H1 (cell line): Measurements from ENCODE around the gene CCDC63. TPM values are rescaled to one million over a fixed set of nuclear protein-coding genes. Genes with fewer than 3 reads are reported as not detected.
A peak's percentile ranks its signal among the peaks of the same experiment; 100 is the strongest.

Experiments
- CTCF ChIA-PET: fragments of 300-600 bp; sonication (Branson Sonifier 250); formaldehyde crosslinking; loops from one replicate; lab custom pipeline; 2021; ENCODE audit not compliant: partially characterized antibody; lab: Charles Lee
- POLR2A ChIA-PET: fragments of 300-600 bp; sonication (Branson Sonifier 250); formaldehyde crosslinking; loops from one replicate; lab custom pipeline; 2021; ENCODE audit warnings: inconsistent platforms; ENCODE audit not compliant: partially characterized antibody; lab: Charles Lee
- DNase-seq, 2 experiments: peaks; one replicate each; pipeline versions ENCODE4 v3.0.0 to v3.0.0-alpha.2; 2010 to 2022; ENCODE audit warnings: low spot score in 2 of 2, low read depth in 1 of 2, mixed read lengths in 1 of 2
- FAIRE-seq: peaks from 2 replicates; lab custom pipeline; 2011; peaks lifted over from hg19 to GRCh38; lab: Jason Lieb, UNC
- H2AFZ ChIP-seq: 2 replicates; pipeline ENCODE4 v1.8.1; 2012; ENCODE audit warnings: low read length, inconsistent platforms
- H2AK5ac ChIP-seq: 2 replicates; pipeline ENCODE4 v1.6.1; 2013; ENCODE audit warnings: low read depth, low read length
- H2BK120ac ChIP-seq: replicated peaks from 2 replicates; pipeline ENCODE3; 2013; ENCODE audit warnings: low read depth, low read length, inconsistent platforms
- H2BK12ac ChIP-seq: 2 replicates; pipeline ENCODE4 v1.6.1; 2013; ENCODE audit warnings: low read depth, low read length
- H2BK15ac ChIP-seq: 2 replicates; pipeline ENCODE4 v1.6.1; 2013; ENCODE audit warnings: low read length
- H2BK20ac ChIP-seq: 2 replicates; pipeline ENCODE4 v1.6.1; 2013; ENCODE audit warnings: low read length
- H2BK5ac ChIP-seq: 2 replicates; pipeline ENCODE4 v1.6.1; 2013; ENCODE audit warnings: low read depth, low read length
- H3K14ac ChIP-seq: 2 replicates; pipeline ENCODE4 v1.6.1; 2013; ENCODE audit warnings: inconsistent platforms; ENCODE audit not compliant: insufficient read length
- H3K18ac ChIP-seq: 2 replicates; pipeline ENCODE4 v1.6.1; 2013; ENCODE audit warnings: low read length; ENCODE audit errors: extremely low read depth
- H3K23ac ChIP-seq: 2 replicates; pipeline ENCODE4 v1.6.1; 2013; ENCODE audit warnings: inconsistent platforms; ENCODE audit not compliant: insufficient read length
- H3K23me2 ChIP-seq: 2 replicates; pipeline ENCODE4 v1.6.1; 2013; ENCODE audit warnings: low read depth, low read length
- H3K27ac ChIP-seq: 2 replicates; pipeline ENCODE4 v1.6.1; 2011; ENCODE audit warnings: low read depth, low read length, inconsistent platforms
- H3K27me3 ChIP-seq, 4 experiments: replicated peaks in 1 of 4; 1 replicate in 1 of 4; 2 replicates in 3 of 4; pipeline versions ENCODE4 v1.6.1 to v1.8.1; 2011 to 2013; ENCODE audit warnings: low read length in 3 of 4, mild to moderate bottlenecking in 3 of 4, inconsistent platforms in 2 of 4, mixed read lengths in 2 of 4, moderate library complexity in 1 of 4; ENCODE audit not compliant: control insufficient read depth in 3 of 4, insufficient read depth in 3 of 4; ENCODE audit errors: extremely low read depth in 1 of 4
- H3K36me3 ChIP-seq, 4 experiments: 2 replicates each; pipeline versions ENCODE4 v1.6.1 to v1.8.1; 2011 to 2013; ENCODE audit warnings: mild to moderate bottlenecking in 4 of 4, low read length in 3 of 4, moderate library complexity in 2 of 4, control low read depth in 1 of 4, inconsistent platforms in 1 of 4; ENCODE audit not compliant: insufficient read depth in 4 of 4, control insufficient read depth in 2 of 4
- H3K4ac ChIP-seq: replicated peaks from 2 replicates; pipeline ENCODE3; 2013; ENCODE audit warnings: low read length, low read depth, mixed read lengths, inconsistent platforms; ENCODE audit not compliant: insufficient read length
- H3K4me1 ChIP-seq, 4 experiments: replicated peaks in 1 of 4; 1 replicate in 1 of 4; 2 replicates in 3 of 4; pipeline versions ENCODE4 v1.6.1 to v1.8.1; 2011 to 2013; ENCODE audit warnings: low read length in 3 of 4, inconsistent platforms in 2 of 4, mixed read lengths in 1 of 4; ENCODE audit not compliant: insufficient read depth in 4 of 4, control insufficient read depth in 3 of 4
- H3K4me2 ChIP-seq, 2 experiments: 2 replicates each; pipeline versions ENCODE4 v1.6.1 to v1.8.1; 2011 to 2013; ENCODE audit warnings: low read depth in 2 of 2, low read length in 2 of 2, control low read depth in 1 of 2, inconsistent platforms in 1 of 2, mild to moderate bottlenecking in 1 of 2; ENCODE audit not compliant: insufficient read depth in 1 of 2
- H3K4me3 ChIP-seq, 4 experiments: fragments of 200-600, 300-600 bp in 1 of 4; sonication (generic), shearing (Covaris generic), sonication (Bioruptor Twin) in 1 of 4; 2 replicates each; pipeline versions ENCODE4 v1.5.1 to v1.8.1; 2011 to 2016; ENCODE audit warnings: low read length in 4 of 4, low read depth in 3 of 4, control low read depth in 2 of 4, inconsistent platforms in 2 of 4, mild to moderate bottlenecking in 2 of 4, mixed read lengths in 1 of 4, moderate library complexity in 1 of 4; ENCODE audit not compliant: insufficient read depth in 2 of 4; ENCODE audit errors: extremely low read depth in 1 of 4
- H3K56ac ChIP-seq: replicated peaks from 2 replicates; pipeline ENCODE3; 2013; ENCODE audit warnings: low read depth, mild to moderate bottlenecking, mixed read lengths, low read length, inconsistent platforms; ENCODE audit not compliant: insufficient read length
- H3K79me1 ChIP-seq: 2 replicates; pipeline ENCODE4 v1.6.1; 2013; ENCODE audit warnings: low read depth, low read length, control low read depth
- H3K79me2 ChIP-seq, 2 experiments: 2 replicates each; pipeline versions ENCODE4 v1.6.1 to v1.8.1; 2012 to 2013; ENCODE audit warnings: low read length in 2 of 2, mild to moderate bottlenecking in 2 of 2, inconsistent platforms in 1 of 2; ENCODE audit not compliant: insufficient read depth in 2 of 2, control insufficient read depth in 1 of 2
- H3K9ac ChIP-seq, 4 experiments: replicated peaks in 1 of 4; 1 replicate in 1 of 4; 2 replicates in 3 of 4; pipeline versions ENCODE4 v1.6.1 to v1.8.1; 2011 to 2013; ENCODE audit warnings: low read depth in 3 of 4, low read length in 3 of 4, control low read depth in 2 of 4, mild to moderate bottlenecking in 2 of 4, moderate library complexity in 2 of 4, inconsistent platforms in 1 of 4; ENCODE audit errors: extremely low read depth in 1 of 4
- H3K9me3 ChIP-seq, 2 experiments: 2 replicates each; pipeline versions ENCODE4 v1.6.1 to v1.8.1; 2012 to 2013; ENCODE audit warnings: mild to moderate bottlenecking in 2 of 2, moderate library complexity in 2 of 2, control low read depth in 1 of 2, inconsistent platforms in 1 of 2, low read depth in 1 of 2, low read length in 1 of 2, mixed read lengths in 1 of 2; ENCODE audit not compliant: insufficient read depth in 2 of 2
- H4K20me1 ChIP-seq, 2 experiments: replicated peaks in 1 of 2; 2 replicates each; pipeline versions ENCODE3 to v1.8.1; 2011 to 2013; ENCODE audit warnings: inconsistent platforms in 2 of 2, low read length in 2 of 2, mild to moderate bottlenecking in 1 of 2; ENCODE audit not compliant: insufficient read depth in 2 of 2, control insufficient read depth in 1 of 2
- H4K5ac ChIP-seq: 2 replicates; pipeline ENCODE4 v1.6.1; 2013; ENCODE audit warnings: low read length, low read depth, mixed read lengths, inconsistent platforms; ENCODE audit not compliant: insufficient read length
- H4K8ac ChIP-seq: 2 replicates; pipeline ENCODE4 v1.8.0; 2013; ENCODE audit warnings: mild to moderate bottlenecking, moderate library complexity, low read length, inconsistent platforms; ENCODE audit not compliant: insufficient read depth; ENCODE audit errors: extremely low read depth
- H4K91ac ChIP-seq: replicated peaks from 2 replicates; pipeline ENCODE3; 2013; ENCODE audit warnings: low read length, mixed read lengths, inconsistent platforms; ENCODE audit not compliant: insufficient read length
- KDM1A ChIP-seq: fragments of 200-600, 300-600 bp; sonication (generic); IDR thresholded peaks from 2 replicates; pipeline ENCODE4 v1.7.1; 2016; ENCODE audit warnings: mild to moderate bottlenecking, low read length, borderline replicate concordance
- POU5F1 ChIP-seq: IDR thresholded peaks from 2 replicates; pipeline ENCODE4 v1.6.1; 2011; ENCODE audit warnings: low read depth, mild to moderate bottlenecking, low read length, moderate library complexity
- SRF ChIP-seq: IDR thresholded peaks from 2 replicates; pipeline ENCODE4 v1.6.1; 2011; ENCODE audit warnings: mild to moderate bottlenecking, low read depth, low read length, moderate library complexity
- WGBS, 2 experiments: shearing (Covaris generic) in 1 of 2; methylation state at CpG; one replicate each; pipeline versions ENCODE4 v1.1.6 to v1.1.7; 2013 to 2015; ENCODE audit warnings: low lambda C conversion rate in 2 of 2, mixed read lengths in 2 of 2, inconsistent platforms in 1 of 2, low coverage in 1 of 2, missing lambda C conversion rate in 1 of 2; ENCODE audit not compliant: insufficient replicate concordance in 2 of 2, insufficient coverage in 1 of 2, insufficient read length in 1 of 2; ENCODE audit errors: extremely low coverage in 1 of 2, missing lambda C conversion rate in 1 of 2; 5-methylcytosine and 5-hydroxymethylcytosine counted together
- polyA plus RNA-seq, 7 experiments: library from polyadenylated mRNA; depleted of rRNA in 3 of 7; stranded (reverse) in 5 of 7; unstranded in 2 of 7; fragments of >200 nt in 5 of 7; fragments of 200-250 nt in 2 of 7; gene quantifications; 1 replicate in 5 of 7; 2 replicates in 1 of 7; 4 replicates in 1 of 7; pipeline versions ENCODE4 v1.2.1 to v1.2.3, GENCODE V29; 2011 to 2013; ENCODE audit warnings: missing spikeins in 2 of 7, mixed read lengths in 2 of 7
- total RNA-seq: library from RNA; stranded (reverse); fragmentation: NEBNext Ultra II Directional; extraction: Animal tissue kit (Norgen Biotek cat#: 25700); gene quantifications from 2 replicates; pipeline ENCODE4 v1.2.1, GENCODE V29; 2021

Gene CCDC63
- total and polyA plus RNA-seq, 2 of the 8 experiments (the other 6 are each of a cell fraction or from before 2014, with no cell fraction given) = 0.42 to 0.93 TPM

DNA sequence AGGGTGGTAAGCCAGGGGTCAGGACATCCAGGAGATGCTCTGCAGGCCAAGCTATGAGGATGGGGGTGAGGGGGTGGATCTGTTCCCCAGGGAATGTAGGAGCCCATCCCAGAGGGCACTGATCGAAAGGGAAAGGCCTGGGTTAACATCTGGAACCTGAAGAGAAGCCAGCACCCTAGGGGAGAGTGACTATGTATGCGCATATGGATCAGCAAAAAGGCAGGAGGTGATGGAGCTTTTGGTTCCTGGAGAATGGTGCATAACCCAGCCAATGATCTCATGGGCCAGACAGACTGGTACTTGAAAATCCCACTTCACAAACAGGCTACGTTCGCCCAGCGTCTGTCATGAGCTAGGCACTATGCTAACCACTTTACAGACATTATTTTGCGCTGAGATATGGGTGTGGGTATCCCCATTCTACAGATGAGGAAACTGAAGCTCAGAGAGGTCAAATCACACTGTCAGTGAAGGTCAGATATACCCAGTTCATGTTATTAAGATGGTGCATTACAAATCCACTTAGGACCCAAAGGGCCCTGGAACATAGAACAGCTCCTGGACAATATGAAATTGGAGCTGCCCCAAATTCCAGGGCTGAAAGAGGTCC lies 1.6 kb downstream of the CCDC63 start:
- Histone ChIP-seq H2BK5ac (no peak overlapping the region), H3K79me1 (no peaks in the 10 kb centered on the region), H2BK12ac (no peak overlapping the region), H2AFZ (no peak overlapping the region), H3K56ac (no peak overlapping the region), H3K27ac (no peak overlapping the region), H3K27me3 (peaks cover 0 to 3% (median under 1%) of the 10 kb centered on the region in 4 experiments; a peak in 1 of 7 replicates), H4K91ac (no peak overlapping the region), H3K4ac (no peak overlapping the region), H2BK20ac (no peak overlapping the region), H2AK5ac (no peak overlapping the region), H2BK15ac (0 out of 2 replicates have a peak overlapping the region, but pooled peaks have one; percentile 1), H3K4me1 (peaks cover 2 to 7% (median 5%) of the 10 kb centered on the region in 4 experiments; a peak in 6 of 7 replicates), H3K14ac (no peak overlapping the region), H4K20me1 (no peaks in the 10 kb centered on the region), H3K79me2 (no peaks in the 10 kb centered on the region), H3K23me2 (no peaks in the 10 kb centered on the region), H3K18ac (no peak overlapping the region), H3K4me3 (no peak overlapping the region), H4K8ac (no peak overlapping the region), H4K5ac (no peak overlapping the region), H3K4me2 (peak overlapping the region; percentile 26 to 46; a peak in 3 of 4 replicates), H2BK120ac (no peak overlapping the region), H3K9ac (no peak overlapping the region), H3K23ac (no peak overlapping the region), H3K9me3 (no peaks in the 10 kb centered on the region), H3K36me3 (no peaks in the 10 kb centered on the region)
- DNase-seq (no peak), FAIRE-seq (no peak)
- ChIA-PET CTCF (interaction anchor here (0.7 to 4.2 kb wide), 15 partner anchors 9 to 151 kb away, joined by 3 to 28 read pairs (median 5); no protein-coding TSS in a partner anchor), POLR2A (interaction anchor here (1.8 to 2.0 kb wide), 2 partner anchors 14 to 105 kb away, joined by 5 to 7 read pairs; partner anchors contain the start of gene PPP1CC)
- 88% methylated on average over 6 of the region's 6 CpGs; no CpG with 5 or more reads in 1 of the 2 experiments for WGBS, 2 experiments
- TF ChIP-seq KDM1A (peak; percentile 36; the same call in 1 of the 2 replicates), POU5F1 (peak; percentile 87), SRF (no peak)
